IMR-90 (cell line): ENCODE results near the gene GJC1. TPM values are rescaled to one million over a fixed set of nuclear protein-coding genes. Genes with fewer than 3 reads are reported as not detected.

ENCODE experiments used
- ATAC-seq: fragments of 200-7000 bp; cut with Tn5 transposase; 2 replicates; pipeline ENCODE4 v1.9.1; 2020; ENCODE audit warnings: low read depth, mild to moderate bottlenecking, moderate library complexity
- BruUV-seq: library from RNA; stranded (reverse); fragments of 400-500 nt; replicated peaks from 2 replicates; lab custom pipeline; 2021; lab: Mats Ljungman, UMichigan
- CTCF ChIA-PET: fragments of 300-600 bp; formaldehyde crosslinking; extraction: SDS; loops from one replicate; lab custom pipeline; 2021; ENCODE audit warnings: antibody characterized with exemption; lab: Yijun Ruan, JAX
- POLR2A ChIA-PET: fragments of 300-600 bp; sonication (Branson Sonifier 250); formaldehyde crosslinking; loops from one replicate; lab custom pipeline; 2022; ENCODE audit warnings: antibody characterized with exemption; ENCODE audit not compliant: unreplicated experiment; lab: Charles Lee
- DNase-seq: peaks from one replicate; pipeline ENCODE4 v3.0.0; 2013
- H2AFZ ChIP-seq: replicated peaks from 2 replicates; pipeline ENCODE3; 2013; ENCODE audit warnings: low read length, mild to moderate bottlenecking; ENCODE audit not compliant: poor library complexity
- H2AK5ac ChIP-seq: 2 replicates; pipeline ENCODE4 v1.6.1; 2013; ENCODE audit warnings: low read depth, low read length, inconsistent platforms
- H2AK9ac ChIP-seq: replicated peaks from 2 replicates; pipeline ENCODE3; 2013; ENCODE audit warnings: mild to moderate bottlenecking, low read depth, low read length, moderate library complexity; ENCODE audit not compliant: poor library complexity
- H2BK120ac ChIP-seq: 2 replicates; pipeline ENCODE4 v1.6.1; 2013; ENCODE audit warnings: low read depth, low read length, inconsistent platforms
- H2BK15ac ChIP-seq: 3 replicates; pipeline ENCODE4 v1.6.1; 2013; ENCODE audit warnings: low read depth, low read length, inconsistent platforms
- H2BK20ac ChIP-seq: 2 replicates; pipeline ENCODE4 v1.6.1; 2013; ENCODE audit warnings: low read depth, mild to moderate bottlenecking, inconsistent platforms, low read length, moderate library complexity
- H2BK5ac ChIP-seq: 2 replicates; pipeline ENCODE4 v1.6.1; 2013; ENCODE audit warnings: mild to moderate bottlenecking, low read depth, low read length, inconsistent platforms; ENCODE audit not compliant: poor library complexity, severe bottlenecking
- H3K14ac ChIP-seq: replicated peaks from 2 replicates; pipeline ENCODE4 v1.6.1; 2013; ENCODE audit warnings: low read depth, low read length, inconsistent platforms
- H3K18ac ChIP-seq: 2 replicates; pipeline ENCODE4 v1.6.1; 2013; ENCODE audit warnings: low read depth, low read length, control low read depth
- H3K23ac ChIP-seq: 2 replicates; pipeline ENCODE4 v1.6.1; 2013; ENCODE audit warnings: low read depth, low read length, inconsistent platforms
- H3K27ac ChIP-seq: 2 replicates; pipeline ENCODE4 v1.5.1; 2013; ENCODE audit warnings: mild to moderate bottlenecking, control low read depth, low read length; ENCODE audit not compliant: insufficient read depth
- H3K27me3 ChIP-seq: 2 replicates; pipeline ENCODE4 v1.6.1; 2013; ENCODE audit warnings: low read length; ENCODE audit not compliant: control insufficient read depth, insufficient read depth
- H3K36me3 ChIP-seq: 2 replicates; pipeline ENCODE4 v1.6.1; 2013; ENCODE audit warnings: low read length, mixed read lengths; ENCODE audit not compliant: control insufficient read depth, insufficient read depth
- H3K4ac ChIP-seq: 2 replicates; pipeline ENCODE4 v1.6.1; 2013; ENCODE audit warnings: low read depth, low read length, inconsistent platforms
- H3K4me1 ChIP-seq: 2 replicates; pipeline ENCODE4 v1.6.1; 2013; ENCODE audit warnings: low read length, mixed read lengths; ENCODE audit not compliant: control insufficient read depth, insufficient read depth
- H3K4me2 ChIP-seq: 2 replicates; pipeline ENCODE4 v1.6.1; 2013; ENCODE audit warnings: low read depth, mild to moderate bottlenecking, control low read depth, low read length, moderate library complexity
- H3K4me3 ChIP-seq: 2 replicates; pipeline ENCODE4 v1.5.1; 2013; ENCODE audit warnings: low read depth, mild to moderate bottlenecking, control low read depth, low read length, moderate library complexity; ENCODE audit not compliant: insufficient read depth
- H3K56ac ChIP-seq: 2 replicates; pipeline ENCODE4 v1.6.1; 2013; ENCODE audit warnings: low read length, inconsistent platforms; ENCODE audit not compliant: insufficient read depth; ENCODE audit errors: extremely low read depth
- H3K79me1 ChIP-seq, 2 experiments: 2 replicates each; pipeline ENCODE4 v1.6.1; 2013; ENCODE audit warnings: low read length in 2 of 2, inconsistent platforms in 1 of 2, low read depth in 1 of 2
- H3K9ac ChIP-seq: 2 replicates; pipeline ENCODE4 v1.6.1; 2013; ENCODE audit warnings: low read depth, low read length, control low read depth
- H3K9me1 ChIP-seq: 2 replicates; pipeline ENCODE4 v1.6.1; 2013; ENCODE audit warnings: low read length, inconsistent platforms; ENCODE audit not compliant: insufficient read depth
- H3K9me3 ChIP-seq: 2 replicates; pipeline ENCODE4 v1.6.1; 2013; ENCODE audit warnings: low read length; ENCODE audit not compliant: control insufficient read depth, insufficient read depth
- H4K20me1 ChIP-seq: 2 replicates; pipeline ENCODE4 v1.6.1; 2013; ENCODE audit warnings: low read length, inconsistent platforms; ENCODE audit not compliant: insufficient read depth
- H4K5ac ChIP-seq: 2 replicates; pipeline ENCODE4 v1.6.1; 2013; ENCODE audit warnings: mild to moderate bottlenecking, low read depth, low read length, control low read depth
- H4K8ac ChIP-seq, 2 experiments: 2 replicates each; pipeline ENCODE4 v1.6.1; 2013; ENCODE audit warnings: low read depth in 2 of 2, low read length in 2 of 2, control low read depth in 1 of 2, inconsistent platforms in 1 of 2
- H4K91ac ChIP-seq: 2 replicates; pipeline ENCODE4 v1.6.1; 2013; ENCODE audit warnings: low read depth, low read length, inconsistent platforms; ENCODE audit not compliant: insufficient read depth
- BHLHE40 ChIP-seq: fragments of 150-350 bp; IDR thresholded peaks from 2 replicates; pipeline ENCODE4 v1.6.1; 2016; ENCODE audit warnings: mild to moderate bottlenecking, low read depth, low read length
- CEBPB ChIP-seq: IDR thresholded peaks from 2 replicates; pipeline ENCODE4 v1.6.1; 2012; ENCODE audit warnings: low read depth, low read length, improper control_type of control experiment
- CHD1 ChIP-seq: IDR thresholded peaks from 2 replicates; pipeline ENCODE4 v1.6.1; 2012; ENCODE audit warnings: low read depth, low read length, improper control_type of control experiment
- FOS ChIP-seq: fragments of 150-350 bp; IDR thresholded peaks from 2 replicates; pipeline ENCODE4 v1.6.1; 2016; ENCODE audit warnings: low read depth, low read length
- MAFK ChIP-seq: IDR thresholded peaks from 2 replicates; pipeline ENCODE4 v1.6.1; 2012; ENCODE audit warnings: low read depth, low read length, improper control_type of control experiment
- MAZ ChIP-seq: IDR thresholded peaks from 2 replicates; pipeline ENCODE4 v1.6.1; 2012; ENCODE audit warnings: low read depth, mild to moderate bottlenecking, low read length, improper control_type of control experiment, moderate library complexity, borderline replicate concordance
- MXI1 ChIP-seq: IDR thresholded peaks from 2 replicates; pipeline ENCODE4 v1.6.1; 2012; ENCODE audit warnings: low read depth, mild to moderate bottlenecking, low read length, moderate library complexity, borderline replicate concordance
- NFE2L2 ChIP-seq: fragments of 150-350 bp; IDR thresholded peaks from 2 replicates; pipeline ENCODE4 v1.6.1; 2016; ENCODE audit warnings: low read depth, mild to moderate bottlenecking, low read length
- POLR2A ChIP-seq: IDR thresholded peaks from 2 replicates; pipeline ENCODE4 v1.6.1; 2012; ENCODE audit warnings: mild to moderate bottlenecking, low read depth, low read length
- RAD21 ChIP-seq: IDR thresholded peaks from 2 replicates; pipeline ENCODE4 v1.6.1; 2012; ENCODE audit warnings: low read length, improper control_type of control experiment
- RCOR1 ChIP-seq: IDR thresholded peaks from 2 replicates; pipeline ENCODE4 v1.6.1; 2012; ENCODE audit warnings: mild to moderate bottlenecking, low read length, improper control_type of control experiment; ENCODE audit not compliant: insufficient replicate concordance
- RFX5 ChIP-seq: IDR thresholded peaks from 2 replicates; pipeline ENCODE4 v1.8.0; 2012; ENCODE audit warnings: low read depth, mild to moderate bottlenecking, low read length, moderate library complexity
- SMC3 ChIP-seq: fragments of 150-350 bp; IDR thresholded peaks from 2 replicates; pipeline ENCODE4 v1.6.1; 2016; ENCODE audit warnings: low read depth, mild to moderate bottlenecking, antibody characterized with exemption, low read length, moderate library complexity
- WGBS, 2 experiments: methylation state at CpG; one replicate each; pipeline versions ENCODE4 v1.1.5 to v1.1.7; 2013; ENCODE audit warnings: missing lambda C conversion rate in 2 of 2; ENCODE audit not compliant: insufficient read length in 1 of 2; ENCODE audit errors: extremely low coverage in 2 of 2; 5-methylcytosine and 5-hydroxymethylcytosine counted together
- dilution Hi-C: fragments of 300-500 bp; cut with HindIII; formaldehyde crosslinking; loops from one replicate; pipeline ENCODE4 v1.14.3; 2018; ENCODE audit warnings: low sequenced_read_pairs; ENCODE audit not compliant: unreplicated experiment
- in situ Hi-C: fragments of 300-500 bp; cut with MboI; formaldehyde crosslinking; loops from 3 replicates; pipeline ENCODE4 v1.14.3; 2019; ENCODE audit warnings: low sequenced_read_pairs, inconsistent platforms, mixed read lengths
- intact Hi-C: fragments of 100-400 bp; cut with micrococcal nuclease; formaldehyde crosslinking; loops from 2 replicates; pipeline ENCODE4 v1.10.0; 2022
- polyA plus RNA-seq, 3 experiments: library from polyadenylated mRNA; depleted of rRNA; stranded (reverse); fragments of >200 nt; gene quantifications; 2 replicates each; pipeline ENCODE4 v1.2.3, GENCODE V29; 2012; ENCODE audit warnings: low replicate concordance in 1 of 3
- total RNA-seq: library from RNA; depleted of rRNA; stranded (reverse); fragments of >200 nt; gene quantifications from 2 replicates; pipeline ENCODE4 v1.2.3, GENCODE V29; 2012
- TF ChIP-seq, protein P1 (sequence below): fragments of 150-350 bp; IDR thresholded peaks from 2 replicates; pipeline ENCODE4 v1.6.1; 2017; ENCODE audit warnings: mild to moderate bottlenecking, antibody characterized with exemption, low read length, low read depth
- TF ChIP-seq, protein P2 (sequence below): fragments of 150-350 bp; IDR thresholded peaks from 2 replicates; pipeline ENCODE4 v1.6.1; 2016; ENCODE audit warnings: low read depth, mild to moderate bottlenecking, low read length, moderate library complexity, borderline replicate concordance
- TF ChIP-seq, protein P3 (sequence below): conservative IDR thresholded peaks from 2 replicates; pipeline ENCODE4 v1.5.1; 2012; ENCODE audit warnings: mild to moderate bottlenecking, low read depth, low read length, improper control_type of control experiment

Gene GJC1
- total and polyA plus RNA-seq, 2 of the 4 experiments (the other 2 are of a cell fraction), result 23.9 to 69.7 TPM

DNA sequence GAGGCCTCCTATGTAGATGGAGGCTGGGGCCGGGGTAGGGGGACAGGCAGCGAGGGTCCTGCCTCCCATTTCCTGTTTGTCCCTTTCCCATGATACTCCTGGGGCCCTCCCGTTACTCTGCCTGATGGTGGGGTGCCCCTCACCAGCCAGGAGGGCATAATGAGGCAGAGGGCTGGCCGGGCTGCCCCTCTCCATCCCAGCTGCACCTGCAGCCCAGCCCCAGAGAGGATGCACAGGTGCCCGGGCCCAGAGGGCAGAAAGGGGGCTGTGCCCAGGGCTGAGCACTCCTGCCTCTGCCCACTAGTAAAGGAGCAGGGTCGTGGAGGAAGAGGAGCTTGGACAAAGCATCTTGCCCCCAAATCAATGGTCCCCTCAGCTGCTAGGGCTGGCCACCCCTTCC lies 60.9 kb downstream of the GJC1 start:
- DNase-seq, result no peak
- Histone ChIP-seq H2AK9ac (no peak overlapping the region), H3K4me3 (no peak overlapping the region), H3K9me1 (no peaks in the 10 kb centered on the region), H2BK15ac (no peak overlapping the region), H3K56ac (no peak overlapping the region), H2BK120ac (no peak overlapping the region), H3K27me3 (peaks cover 20% of the 10 kb centered on the region), H3K79me1 (no peaks in the 10 kb centered on the region), H3K4me1 (no peaks in the 10 kb centered on the region), H2BK5ac (no peak overlapping the region), H4K8ac (no peak overlapping the region), H4K5ac (no peak overlapping the region), H3K9me3 (no peaks in the 10 kb centered on the region), H2AFZ (no peak overlapping the region), H2AK5ac (no peak overlapping the region), H3K14ac (no peak overlapping the region), H3K9ac (no peak overlapping the region), H3K18ac (no peak overlapping the region), H3K23ac (no peak overlapping the region), H2BK20ac (no peak overlapping the region), H3K27ac (no peak overlapping the region), H3K36me3 (no peaks in the 10 kb centered on the region), H3K4me2 (no peak overlapping the region), H4K20me1 (no peaks in the 10 kb centered on the region), H4K91ac (no peak overlapping the region), H3K4ac (no peak overlapping the region)
- BruUV-seq, result no TSS peak
- in situ Hi-C loops (no loop called here), intact Hi-C loops (loop anchor here (10.0 kb wide), 1 partner anchor 234 kb away; no protein-coding TSS in a partner anchor), dilution Hi-C loops (no loop called here)
- TF ChIP-seq RFX5, result no peak
- no peak for TF ChIP-seq MAZ
- no peak for TF ChIP-seq CHD1
- TF ChIP-seq, protein P1, sequence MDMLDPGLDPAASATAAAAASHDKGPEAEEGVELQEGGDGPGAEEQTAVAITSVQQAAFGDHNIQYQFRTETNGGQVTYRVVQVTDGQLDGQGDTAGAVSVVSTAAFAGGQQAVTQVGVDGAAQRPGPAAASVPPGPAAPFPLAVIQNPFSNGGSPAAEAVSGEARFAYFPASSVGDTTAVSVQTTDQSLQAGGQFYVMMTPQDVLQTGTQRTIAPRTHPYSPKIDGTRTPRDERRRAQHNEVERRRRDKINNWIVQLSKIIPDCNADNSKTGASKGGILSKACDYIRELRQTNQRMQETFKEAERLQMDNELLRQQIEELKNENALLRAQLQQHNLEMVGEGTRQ, result no peak
- TF ChIP-seq SMC3, result no peak
- TF ChIP-seq NFE2L2, result no peak
- no peak for TF ChIP-seq RCOR1
- TF ChIP-seq CEBPB, result no peak
- no peak for TF ChIP-seq FOS
- TF ChIP-seq MAFK, result no peak
- TF ChIP-seq, protein P2, sequence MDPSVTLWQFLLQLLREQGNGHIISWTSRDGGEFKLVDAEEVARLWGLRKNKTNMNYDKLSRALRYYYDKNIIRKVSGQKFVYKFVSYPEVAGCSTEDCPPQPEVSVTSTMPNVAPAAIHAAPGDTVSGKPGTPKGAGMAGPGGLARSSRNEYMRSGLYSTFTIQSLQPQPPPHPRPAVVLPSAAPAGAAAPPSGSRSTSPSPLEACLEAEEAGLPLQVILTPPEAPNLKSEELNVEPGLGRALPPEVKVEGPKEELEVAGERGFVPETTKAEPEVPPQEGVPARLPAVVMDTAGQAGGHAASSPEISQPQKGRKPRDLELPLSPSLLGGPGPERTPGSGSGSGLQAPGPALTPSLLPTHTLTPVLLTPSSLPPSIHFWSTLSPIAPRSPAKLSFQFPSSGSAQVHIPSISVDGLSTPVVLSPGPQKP, result no peak
- no peak for TF ChIP-seq RAD21
- TF ChIP-seq MXI1, result no peak
- TF ChIP-seq BHLHE40, result no peak
- TF ChIP-seq POLR2A, result no peak
- TF ChIP-seq, protein P3, sequence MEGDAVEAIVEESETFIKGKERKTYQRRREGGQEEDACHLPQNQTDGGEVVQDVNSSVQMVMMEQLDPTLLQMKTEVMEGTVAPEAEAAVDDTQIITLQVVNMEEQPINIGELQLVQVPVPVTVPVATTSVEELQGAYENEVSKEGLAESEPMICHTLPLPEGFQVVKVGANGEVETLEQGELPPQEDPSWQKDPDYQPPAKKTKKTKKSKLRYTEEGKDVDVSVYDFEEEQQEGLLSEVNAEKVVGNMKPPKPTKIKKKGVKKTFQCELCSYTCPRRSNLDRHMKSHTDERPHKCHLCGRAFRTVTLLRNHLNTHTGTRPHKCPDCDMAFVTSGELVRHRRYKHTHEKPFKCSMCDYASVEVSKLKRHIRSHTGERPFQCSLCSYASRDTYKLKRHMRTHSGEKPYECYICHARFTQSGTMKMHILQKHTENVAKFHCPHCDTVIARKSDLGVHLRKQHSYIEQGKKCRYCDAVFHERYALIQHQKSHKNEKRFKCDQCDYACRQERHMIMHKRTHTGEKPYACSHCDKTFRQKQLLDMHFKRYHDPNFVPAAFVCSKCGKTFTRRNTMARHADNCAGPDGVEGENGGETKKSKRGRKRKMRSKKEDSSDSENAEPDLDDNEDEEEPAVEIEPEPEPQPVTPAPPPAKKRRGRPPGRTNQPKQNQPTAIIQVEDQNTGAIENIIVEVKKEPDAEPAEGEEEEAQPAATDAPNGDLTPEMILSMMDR, result no peak
- ChIA-PET POLR2A (no interaction called here), CTCF (no interaction called here)
- WGBS, 2 experiments, result no CpG with 5 or more reads among the region's 6 CpGs
- ATAC-seq, result no peak
